C4-2B (cell line): ENCODE measurements around the gene SYNE2.

ENCODE experiments used
- CTCF ChIP-seq: fragments of 450-650 bp; conservative IDR thresholded peaks from 2 replicates; pipeline ENCODE4 v1.5.1; 2017; ENCODE audit warnings: mild to moderate bottlenecking
- ZFX ChIP-seq: fragments of 450-650 bp; IDR thresholded peaks from 2 replicates; pipeline ENCODE4 v1.6.1; 2017

- TF ChIP-seq CTCF, result no peak; the same call in 1 of the 2 replicates
- TF ChIP-seq ZFX, result no peak
These were observed 19.1 kb upstream of the SYNE2 start for GRCh38 chr14:63833728-63834127.
